K562 (cell line): ENCODE data around the gene TMEM271. TPM values are rescaled to one million over a fixed set of nuclear protein-coding genes. Genes with fewer than 3 reads are reported as not detected.

ENCODE experiments used
- ATAC-seq: fragments of 200-7000 bp; cut with Tn5 transposase; 3 replicates; pipeline ENCODE4 v1.9.1; 2020; ENCODE audit warnings: moderate library complexity
- BruUV-seq: library from RNA; stranded (reverse); fragments of 400-500 nt; replicated peaks from 2 replicates; lab custom pipeline; 2021; lab: Mats Ljungman, UMichigan
- CTCF ChIA-PET: fragments of 300-600 bp; formaldehyde crosslinking; extraction: SDS; loops from one replicate; lab custom pipeline; 2021; ENCODE audit warnings: low intra/inter-chr PET ratio; lab: Yijun Ruan, JAX
- POLR2A ChIA-PET: fragments of 300-600, 350-650 bp; sonication (Branson Sonifier 250); formaldehyde crosslinking; extraction: SDS; loops from one replicate; lab custom pipeline; 2021; ENCODE audit warnings: antibody characterized with exemption, inconsistent platforms; lab: Yijun Ruan, JAX
- DNase-seq, 4 experiments: peaks; one replicate each; pipeline versions ENCODE4 v3.0.0 to v3.0.0-alpha.2; 2011 to 2018; ENCODE audit warnings: low spot score in 3 of 4, mixed read lengths in 3 of 4; ENCODE audit errors: extremely low read depth in 1 of 4
- FAIRE-seq: peaks from 2 replicates; lab custom pipeline; 2011; peaks lifted over from hg19 to GRCh38; lab: Jason Lieb, UNC
- H2AFZ ChIP-seq: 2 replicates; pipeline ENCODE4 v1.6.0; 2011; ENCODE audit warnings: low read depth, low read length, control low read depth, inconsistent platforms
- H3K27ac ChIP-seq: fragments of 200-600 bp; 3 replicates; pipeline ENCODE4 v1.8.0; 2011; ENCODE audit warnings: low read depth, mild to moderate bottlenecking, control low read depth, inconsistent platforms, low read length, moderate library complexity, mixed read lengths; ENCODE audit errors: extremely low read depth
- H3K27me3 ChIP-seq, 2 experiments: fragments of 300-600 bp in 1 of 2; 2 replicates in 1 of 2; 3 replicates in 1 of 2; pipeline versions ENCODE4 v1.6.0 to v1.8.0; 2011; ENCODE audit warnings: inconsistent platforms in 2 of 2, low read length in 2 of 2, mild to moderate bottlenecking in 1 of 2, mixed read lengths in 1 of 2, moderate library complexity in 1 of 2; ENCODE audit not compliant: control insufficient read depth in 2 of 2, insufficient read depth in 2 of 2
- H3K36me3 ChIP-seq: fragments of 300-600 bp; 3 replicates; pipeline ENCODE4 v1.8.0; 2011; ENCODE audit warnings: mild to moderate bottlenecking, low read length, inconsistent platforms; ENCODE audit not compliant: control insufficient read depth, insufficient read depth
- H3K4me1 ChIP-seq, 2 experiments: fragments of 200-600 bp in 1 of 2; replicated peaks in 1 of 2; 2 replicates in 1 of 2; 3 replicates in 1 of 2; pipeline versions ENCODE4 v1.5.1 to v1.8.0; 2011; ENCODE audit warnings: inconsistent platforms in 2 of 2, low read length in 2 of 2, mild to moderate bottlenecking in 1 of 2, mixed read lengths in 1 of 2, moderate library complexity in 1 of 2; ENCODE audit not compliant: control insufficient read depth in 2 of 2, insufficient read depth in 2 of 2
- H3K4me2 ChIP-seq: 2 replicates; pipeline ENCODE4 v1.6.1; 2011; ENCODE audit warnings: low read length, control low read depth, inconsistent platforms, mixed read lengths; ENCODE audit not compliant: insufficient read depth
- H3K4me3 ChIP-seq: fragments of 200-600 bp; sonication (generic), shearing (Covaris generic); 2 replicates; pipeline ENCODE4 v1.5.1; 2016; ENCODE audit warnings: control low read depth, inconsistent platforms
- H3K79me2 ChIP-seq: fragments of 200-600 bp; 3 replicates; pipeline ENCODE4 v1.8.0; 2011; ENCODE audit warnings: low read length, inconsistent platforms; ENCODE audit not compliant: control insufficient read depth, insufficient read depth
- H3K9ac ChIP-seq, 2 experiments: 2 replicates each; pipeline versions ENCODE4 v1.6.0 to v1.6.1; 2011; ENCODE audit warnings: low read depth in 2 of 2, low read length in 2 of 2, control low read depth in 1 of 2, inconsistent platforms in 1 of 2, mild to moderate bottlenecking in 1 of 2, mixed read lengths in 1 of 2; ENCODE audit not compliant: insufficient read depth in 1 of 2
- H3K9me1 ChIP-seq: one replicate; pipeline ENCODE4 v1.6.0; 2011; ENCODE audit warnings: inconsistent platforms, mild to moderate bottlenecking, low read length, moderate library complexity; ENCODE audit not compliant: control insufficient read depth, insufficient read depth
- H3K9me3 ChIP-seq: replicated peaks from 2 replicates; pipeline ENCODE4 v1.5.1; 2011; ENCODE audit warnings: low read depth, low read length, inconsistent platforms; ENCODE audit not compliant: control insufficient read depth, insufficient read depth
- H4K20me1 ChIP-seq: replicated peaks from 2 replicates; pipeline ENCODE4 v1.6.1; 2011; ENCODE audit warnings: low read length, inconsistent platforms, mixed read lengths; ENCODE audit not compliant: control insufficient read depth, insufficient read depth
- NCOA1 ChIP-seq: fragments of 450-650 bp; IDR thresholded peaks from 2 replicates; pipeline ENCODE4 v1.6.1; 2016; ENCODE audit warnings: low read depth
- SP2 ChIP-seq: IDR thresholded peaks from 2 replicates; pipeline ENCODE4 v1.6.1; 2011; ENCODE audit warnings: mild to moderate bottlenecking, low read depth, low read length, moderate library complexity; ENCODE audit not compliant: poor library complexity, severe bottlenecking; ENCODE audit errors: extremely low read depth
- ZNF133 ChIP-seq: fragments of 250-450 bp; sonication (Bioruptor Pico); IDR thresholded peaks from 2 replicates; pipeline ENCODE4 v1.4.0; 2020; ENCODE audit warnings: mild to moderate bottlenecking
- ZNF384 ChIP-seq: IDR thresholded peaks from 2 replicates; pipeline ENCODE4 v1.6.1; 2012; ENCODE audit warnings: low read depth, low read length, improper control_type of control experiment
- ZNF699 ChIP-seq: fragments of 250-450 bp; sonication (Bioruptor Pico); IDR thresholded peaks from 2 replicates; pipeline ENCODE4 v1.8.0; 2021; ENCODE audit warnings: mild to moderate bottlenecking, moderate library complexity; ENCODE audit not compliant: insufficient replicate concordance
- WGBS: fragments of 100-300 bp; shearing (Covaris generic); methylation state at CpG from one replicate; pipeline ENCODE4 v1.1.6; 2016; ENCODE audit warnings: low coverage, mixed read lengths; ENCODE audit not compliant: insufficient coverage; ENCODE audit errors: missing lambda C conversion rate; 5-methylcytosine and 5-hydroxymethylcytosine counted together
- in situ Hi-C: fragments of 300-500 bp; cut with MboI; formaldehyde crosslinking; loops from 4 replicates; pipeline ENCODE4 v1.15.0; 2018; ENCODE audit warnings: inconsistent platforms, mixed read lengths
- intact Hi-C: fragments of 100-400 bp; cut with micrococcal nuclease; formaldehyde crosslinking; loops from 2 replicates; pipeline ENCODE4 v1.14.2; 2022
- polyA plus RNA-seq, 8 experiments: library from polyadenylated mRNA; depleted of rRNA in 4 of 8; stranded (reverse) in 5 of 8; unstranded in 3 of 8; fragments of >200 nt; fragmentation: Nextera tagmentation in 2 of 8; fragmentation: Illumina TruSeq in 1 of 8; extraction: Ambion mirVana in 2 of 8; extraction: Trizol in 1 of 8; gene quantifications; 2 replicates each; pipeline versions ENCODE4 v1.2.1 to v1.2.3, GENCODE V29; 2011 to 2014; ENCODE audit warnings: inconsistent platforms in 1 of 8, missing spikeins in 1 of 8
- total RNA-seq, 7 experiments: library from RNA; depleted of rRNA in 6 of 7; stranded (reverse); fragments of >200 nt in 6 of 7; fragmentation: Illumina TruSeq in 2 of 7; extraction: Trizol in 2 of 7; gene quantifications; 2 replicates each; pipeline versions ENCODE4 v1.2.1 to v1.2.3, GENCODE V29; 2011 to 2021; ENCODE audit warnings: low replicate concordance in 1 of 7
- TF ChIP-seq, protein P1 (sequence below), 2 experiments: fragments of 450-650 bp in 1 of 2; sonication (generic) in 1 of 2; formaldehyde crosslinking in 1 of 2; IDR thresholded peaks in 1 of 2; conservative IDR thresholded peaks in 1 of 2; 2 replicates each; pipeline versions ENCODE4 v1.6.1 to v1.8.1; 2016 to 2023; ENCODE audit warnings: mild to moderate bottlenecking in 2 of 2, moderate library complexity in 2 of 2, inconsistent platforms in 1 of 2, missing genetic modification reagents in 1 of 2
- TF ChIP-seq, protein P2 (sequence below): fragments of 450-650 bp; formaldehyde crosslinking; IDR thresholded peaks from 2 replicates; pipeline ENCODE4 v1.4.0; 2022; ENCODE audit warnings: missing genetic modification characterization
- TF ChIP-seq, protein P3 (sequence below): fragments of 250-450 bp; sonication (Bioruptor Pico); IDR thresholded peaks from 2 replicates; pipeline ENCODE4 v1.8.0; 2022; ENCODE audit warnings: moderate library complexity, mild to moderate bottlenecking, inconsistent platforms

Gene TMEM271
- total and polyA plus RNA-seq, 9 of the 15 experiments (the other 6 are each of a cell fraction or from before 2014, with no cell fraction given): not detected

DNA sequence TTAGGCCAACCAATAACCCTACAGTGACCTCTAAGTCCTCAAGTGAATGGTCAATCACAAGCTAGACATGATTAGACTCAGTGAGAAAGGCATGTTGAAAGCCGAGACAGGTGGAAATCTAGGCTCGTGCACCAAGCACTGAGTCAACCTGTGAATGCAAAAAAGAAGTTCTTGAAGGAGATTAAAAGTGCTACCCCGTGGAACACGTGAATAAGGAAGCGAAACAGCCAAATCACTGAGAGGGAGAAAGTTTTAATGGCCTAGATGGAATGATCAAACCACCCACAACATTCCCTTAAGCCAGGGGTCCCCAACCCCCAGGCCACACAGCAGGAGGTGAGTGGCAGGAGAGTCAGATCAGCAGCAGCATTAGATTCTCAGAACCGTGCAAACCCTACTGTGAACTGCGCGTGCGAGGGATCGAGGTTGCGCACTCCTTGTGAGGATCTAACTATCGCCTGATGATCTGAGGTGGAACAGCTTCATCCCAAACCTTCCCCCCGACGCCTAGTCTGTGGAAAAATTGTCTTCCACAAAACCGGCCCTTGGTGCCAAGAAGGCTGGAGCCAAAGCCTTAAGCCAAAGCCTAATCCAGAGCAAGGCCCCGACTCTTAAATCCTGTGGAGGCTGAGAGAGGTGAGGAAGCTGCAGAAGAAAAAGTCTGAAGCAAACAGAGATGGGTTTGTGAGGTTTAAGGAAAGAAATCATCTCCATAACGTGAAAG, 29.8 kb upstream of the TMEM271 start:
- POLR2A ChIA-PET: interaction anchor here (0.9 kb wide), 1 partner anchor 11 kb away, joined by 3 read pairs; no protein-coding TSS in a partner anchor
- Histone ChIP-seq H4K20me1 (no peaks in the 10 kb centered on the region), H3K27me3 (peaks cover 4 to 41% of the 10 kb centered on the region in 2 experiments; a peak in 2 of 5 replicates), H3K4me2 (no peak overlapping the region), H3K9me3 (no peaks in the 10 kb centered on the region; the same call in 1 of the 2 replicates), H3K36me3 (no peaks in the 10 kb centered on the region), H3K9me1 (no peaks in the 10 kb centered on the region), H3K4me1 (peaks cover 0 to 8% of the 10 kb centered on the region in 2 experiments; a peak in 2 of 5 replicates), H3K27ac (no peak overlapping the region), H3K9ac (no peak overlapping the region), H3K79me2 (no peaks in the 10 kb centered on the region), H2AFZ (no peak overlapping the region)
- in situ Hi-C loops (no loop called here), intact Hi-C loops (no loop called here)
- no peak for DNase-seq
- no peak for ATAC-seq
- no TSS peak for BruUV-seq
- no peak for FAIRE-seq
- TF ChIP-seq, protein P1, sequence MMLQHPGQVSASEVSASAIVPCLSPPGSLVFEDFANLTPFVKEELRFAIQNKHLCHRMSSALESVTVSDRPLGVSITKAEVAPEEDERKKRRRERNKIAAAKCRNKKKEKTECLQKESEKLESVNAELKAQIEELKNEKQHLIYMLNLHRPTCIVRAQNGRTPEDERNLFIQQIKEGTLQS (IDR thresholded peaks at IDR 0.05): no peak
- TF ChIP-seq, protein P1 (CRISPR knock-in tag; conservative IDR thresholded peaks at IDR 0.05): no peak
- TF ChIP-seq ZNF384 (no peak), ZNF699 (CRISPR knock-in tag) (no peak), SP2 (no peak), NCOA1 (no peak), ZNF133 (no peak)
- TF ChIP-seq, protein P2, sequence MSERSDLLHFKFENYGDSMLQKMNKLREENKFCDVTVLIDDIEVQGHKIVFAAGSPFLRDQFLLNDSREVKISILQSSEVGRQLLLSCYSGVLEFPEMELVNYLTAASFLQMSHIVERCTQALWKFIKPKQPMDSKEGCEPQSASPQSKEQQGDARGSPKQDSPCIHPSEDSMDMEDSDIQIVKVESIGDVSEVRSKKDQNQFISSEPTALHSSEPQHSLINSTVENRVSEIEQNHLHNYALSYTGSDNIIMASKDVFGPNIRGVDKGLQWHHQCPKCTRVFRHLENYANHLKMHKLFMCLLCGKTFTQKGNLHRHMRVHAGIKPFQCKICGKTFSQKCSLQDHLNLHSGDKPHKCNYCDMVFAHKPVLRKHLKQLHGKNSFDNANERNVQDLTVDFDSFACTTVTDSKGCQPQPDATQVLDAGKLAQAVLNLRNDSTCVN (CRISPR knock-in tag): no peak
- TF ChIP-seq, protein P3, sequence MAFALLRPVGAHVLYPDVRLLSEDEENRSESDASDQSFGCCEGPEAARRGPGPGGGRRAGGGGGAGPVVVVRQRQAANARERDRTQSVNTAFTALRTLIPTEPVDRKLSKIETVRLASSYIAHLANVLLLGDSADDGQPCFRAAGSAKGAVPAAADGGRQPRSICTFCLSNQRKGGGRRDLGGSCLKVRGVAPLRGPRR (CRISPR knock-in tag): no peak
- TF ChIP-seq, all 486 proteins: peak for 0
- 6% methylated on average over 16 of the region's 17 CpGs for WGBS
- no peak overlapping the region for H3K4me3 ChIP-seq
- CTCF ChIA-PET: no interaction called here
